HG03460 (cell line): Measurements from ENCODE around the gene ZNF654.
A peak's percentile ranks its signal among the peaks of the same experiment; 100 is the strongest.
"Not testable (repeated sequence)": the region's sequence is repeated elsewhere in the genome, so short reads cannot be mapped to it uniquely, and the experiment has no call there.

Source experiments
- ATAC-seq: cut with Tn5 transposase; IDR thresholded peaks from one replicate; pipeline ENCODE4 v1.9.1; 2021; ENCODE audit not compliant: unreplicated experiment

ZNF654 gene

GRCh38 chr3:88137836-88138235, 78.8 kb downstream of the ZNF654 start:
- no peak for ATAC-seq

GRCh38 chr3:88141458-88142083, 82.5 kb downstream of the ZNF654 start:
- ATAC-seq: peak; percentile 11

- ATAC-seq: peak; percentile 63
Observed at GRCh38 chr3:88142094-88142624, 83.1 kb downstream of the ZNF654 start.

GRCh38 chr3:88147261-88147660, 88.2 kb downstream of the ZNF654 start:
- ATAC-seq: no peak

GRCh38 chr3:88148651-88149050, 89.6 kb downstream of the ZNF654 start:
- no peak for ATAC-seq

GRCh38 chr3:88149101-88149508, 90.0 kb downstream of the ZNF654 start:
- ATAC-seq: peak; percentile 10

- peak; percentile 80 for ATAC-seq
Observed at GRCh38 chr3:88149509-88150362, 90.7 kb downstream of the ZNF654 start, which contains the start of gene C3orf38. C3orf38 (plus strand) TSS chr3:88149959; CDS start chr3:88150053, 94 bp downstream.

- peak; percentile 29 for ATAC-seq
Observed at GRCh38 chr3:88150371-88150770, 91.3 kb downstream of the ZNF654 start.

GRCh38 chr3:88150806-88151205, 91.8 kb downstream of the ZNF654 start:
- ATAC-seq: no peak

GRCh38 chr3:88151358-88151757, 92.3 kb downstream of the ZNF654 start:
- no peak for ATAC-seq

- no peak for ATAC-seq
Observed at GRCh38 chr3:88152841-88153240, 93.8 kb downstream of the ZNF654 start.

- ATAC-seq: no peak
Observed at GRCh38 chr3:88166419-88166971, 107.4 kb downstream of the ZNF654 start.

- ATAC-seq: no peak
Observed at GRCh38 chr3:88167173-88167572, 108.1 kb downstream of the ZNF654 start.

- ATAC-seq: no peak
Observed at GRCh38 chr3:88167704-88168103, 108.6 kb downstream of the ZNF654 start.

GRCh38 chr3:88168171-88168570, 109.1 kb downstream of the ZNF654 start:
- no peak for ATAC-seq

- no peak for ATAC-seq
Observed at GRCh38 chr3:88180398-88180999, 121.4 kb downstream of the ZNF654 start.

- ATAC-seq: not testable (repeated sequence)
Observed at GRCh38 chr3:88182165-88182918, 123.3 kb downstream of the ZNF654 start.

- ATAC-seq: no peak
Observed at GRCh38 chr3:88188436-88188835, 129.4 kb downstream of the ZNF654 start.

- ATAC-seq: peak; percentile 85
Observed at GRCh38 chr3:88189361-88189810, 130.3 kb downstream of the ZNF654 start.

GRCh38 chr3:88191872-88192409, 132.9 kb downstream of the ZNF654 start:
- ATAC-seq: no peak
